Stimulated activated CD8-positive, alpha-beta memory T cell treated with anti-CD3 and anti-CD28 coated beads, Interleukin-4, amount 100 ng/mL, for 48 hours (primary cell): ENCODE data around the gene XPO5.
"Not testable (repeated sequence)": the region's sequence is repeated elsewhere in the genome, so short reads cannot be mapped to it uniquely, and the experiment has no call there.

ENCODE experiments used
- DNase-seq: peaks from one replicate; pipeline ENCODE4 v3.0.0-alpha.2; 2020

The XPO5 gene

DNA sequence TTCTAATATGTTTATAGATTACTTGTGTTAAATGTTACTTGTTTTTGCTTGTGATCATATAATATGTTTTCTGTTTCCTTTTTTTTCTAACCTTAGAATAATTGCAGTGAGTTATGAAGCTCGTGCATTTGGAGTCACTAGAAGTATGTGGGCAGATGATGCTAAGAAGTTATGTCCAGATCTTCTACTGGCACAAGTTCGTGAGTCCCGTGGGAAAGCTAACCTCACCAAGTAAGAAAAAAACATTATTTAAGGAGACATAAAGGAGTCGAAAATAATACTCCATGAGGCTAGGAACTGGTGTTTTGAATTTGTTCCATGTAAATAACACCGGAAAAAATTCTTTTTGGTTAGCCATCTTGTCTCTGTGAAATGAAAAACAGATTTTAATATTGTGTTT, 7.1 kb upstream of the XPO5 start:
- no peak for DNase-seq

GRCh38 chr6:43579171-43579570, 3.3 kb upstream of the XPO5 start:
- DNase-seq, result no peak

DNA sequence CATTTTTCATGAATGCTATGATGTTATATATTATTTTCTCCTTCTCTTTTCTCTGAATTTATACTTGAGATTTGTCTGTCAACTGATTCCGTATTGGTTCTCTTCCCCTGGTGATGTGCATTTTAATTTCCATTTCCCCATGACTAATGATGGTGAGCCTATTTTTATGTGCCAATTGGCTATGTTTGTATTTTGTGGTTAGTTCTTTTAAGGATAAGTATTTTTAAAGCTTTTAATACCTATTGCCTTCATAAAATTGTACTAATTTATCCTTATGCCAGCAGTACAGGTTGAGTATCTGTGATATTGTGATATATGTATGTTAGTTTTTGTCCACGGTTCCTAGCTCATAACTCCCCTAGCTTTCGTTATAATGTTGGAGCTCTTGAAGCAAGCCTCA, 2.9 kb upstream of the XPO5 start:
- no peak for DNase-seq

DNA sequence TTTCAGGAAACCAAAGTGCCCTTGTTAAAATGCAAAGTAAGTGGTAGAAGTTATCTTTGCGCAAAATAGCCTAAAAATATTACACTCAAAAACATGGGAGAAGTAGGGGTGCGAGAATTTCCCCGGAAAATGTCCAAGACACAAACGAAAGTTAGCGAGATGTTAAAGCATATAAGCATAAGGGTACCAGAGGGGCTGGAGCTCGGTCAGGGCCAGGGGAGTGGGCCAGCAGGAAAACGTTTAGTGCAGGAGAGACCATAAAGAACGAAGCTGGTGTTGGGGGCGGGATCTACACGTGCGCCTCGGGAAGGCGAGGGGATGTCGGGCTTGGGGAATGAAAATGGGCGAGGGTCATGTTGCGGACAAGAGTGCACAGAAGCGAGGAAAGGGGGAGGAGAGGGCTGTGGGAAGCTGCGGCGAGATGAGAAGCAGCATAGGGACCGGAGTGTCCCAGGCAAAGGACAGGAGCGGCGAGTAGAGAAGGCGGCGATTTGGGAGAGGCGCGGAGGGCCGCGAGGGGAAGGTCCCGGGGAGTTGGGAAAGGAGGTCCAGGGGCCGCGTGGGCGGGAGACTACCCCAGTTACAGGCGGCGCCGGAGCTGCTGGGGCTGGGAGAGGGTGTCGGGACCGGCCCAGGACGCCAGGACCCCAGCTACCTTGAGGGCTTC, 600 bp downstream of the XPO5 start:
- peak; percentile 69 for DNase-seq

DNA sequence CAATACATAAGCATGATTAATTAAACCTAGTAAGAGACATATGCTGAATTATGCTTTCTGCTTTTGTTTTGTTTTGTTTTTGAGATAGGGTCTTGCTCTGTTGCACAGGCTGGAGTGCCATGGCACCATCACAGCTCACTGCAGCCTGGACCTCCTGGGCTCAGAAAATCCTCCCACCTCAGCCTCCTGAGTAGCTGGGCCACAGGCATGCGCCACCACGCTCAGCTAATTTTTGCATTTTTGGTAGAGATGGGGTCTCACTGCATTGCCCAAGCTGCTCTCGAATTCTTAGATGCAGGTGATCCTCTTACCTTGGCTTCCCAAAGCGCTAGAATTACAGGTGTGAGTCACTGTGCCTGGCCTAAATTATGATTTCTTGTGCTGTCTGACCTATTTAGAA, 3.8 kb downstream of the XPO5 start:
- DNase-seq, result no peak

DNA sequence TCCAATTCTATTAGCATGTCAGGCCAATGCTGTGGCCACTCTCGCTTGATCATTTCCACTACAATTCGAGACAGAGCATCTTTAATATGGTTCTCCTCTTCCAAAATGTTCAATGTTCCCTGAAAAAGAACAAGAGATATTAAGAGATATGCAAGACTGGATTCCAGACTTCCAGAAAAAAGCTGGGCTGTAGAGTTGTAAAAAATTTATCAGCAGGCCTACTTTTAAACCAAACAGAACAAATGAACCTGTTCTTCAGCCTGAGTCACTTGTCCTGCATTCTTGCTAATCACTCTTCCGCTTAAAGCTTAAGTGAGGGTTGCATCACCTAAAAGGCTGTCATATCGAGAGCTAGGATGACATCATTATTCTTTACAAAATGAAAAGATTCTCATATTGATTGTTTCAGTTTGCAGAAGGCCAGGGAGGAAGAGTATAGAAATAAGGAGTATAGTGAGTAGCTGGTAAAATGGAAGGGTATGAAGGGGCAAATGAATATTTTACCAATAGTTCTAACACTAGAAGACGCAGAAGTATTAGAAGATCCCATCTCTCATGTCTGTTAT, 4.9 kb downstream of the XPO5 start:
- no peak for DNase-seq

- no peak for DNase-seq
Measured at GRCh38 chr6:43559328-43559727, 16.5 kb downstream of the XPO5 start.

- DNase-seq, result not testable (repeated sequence)
Measured at GRCh38 chr6:43557620-43558019, 18.2 kb downstream of the XPO5 start.

GRCh38 chr6:43547222-43547621, 28.6 kb downstream of the XPO5 start:
- no peak for DNase-seq

DNA sequence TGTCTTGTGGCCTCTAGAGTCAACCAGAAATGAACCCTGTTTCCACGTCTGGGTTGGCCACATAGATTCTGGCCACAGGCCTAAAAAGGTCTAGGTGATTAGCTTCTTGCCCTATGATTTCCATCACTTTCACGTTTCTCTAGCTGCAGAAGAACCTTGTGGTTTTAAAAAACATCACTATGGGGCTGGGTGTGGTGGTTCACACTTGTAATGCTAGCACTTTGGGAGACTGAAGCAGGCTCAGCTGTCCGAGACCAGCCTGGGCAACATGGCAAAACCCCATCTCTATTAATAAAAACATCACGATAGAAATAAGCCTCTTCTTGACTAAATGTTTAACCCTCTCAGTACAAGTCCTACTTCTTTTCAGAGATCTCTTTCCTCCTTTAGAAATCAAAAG, 31.4 kb downstream of the XPO5 start:
- DNase-seq, result no peak

GRCh38 chr6:43541774-43542471, 33.9 kb downstream of the XPO5 start:
- no peak for DNase-seq

GRCh38 chr6:43540507-43540906, 35.3 kb downstream of the XPO5 start:
- no peak for DNase-seq

- DNase-seq, result not testable (repeated sequence)
Measured at GRCh38 chr6:43539409-43539808, 36.4 kb downstream of the XPO5 start.

DNA sequence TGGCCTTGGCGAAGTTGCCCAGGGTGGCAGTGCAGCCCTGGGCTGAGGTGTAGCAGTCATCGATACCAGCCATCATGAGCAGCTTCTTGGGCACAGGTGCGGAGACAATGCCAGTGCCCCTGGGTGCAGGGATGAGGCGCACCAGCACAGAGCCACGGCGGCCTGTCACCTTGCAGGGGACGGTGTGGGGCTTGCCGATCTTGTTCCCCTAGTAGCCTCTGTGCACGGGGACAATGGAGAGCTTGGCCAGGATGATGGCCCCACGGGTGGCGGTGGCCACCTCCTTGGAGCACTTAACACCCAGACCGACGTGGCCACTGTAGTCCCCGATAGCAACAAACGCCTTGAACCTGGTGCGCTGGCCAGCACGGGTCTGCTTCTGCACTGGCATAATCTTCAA, 36.9 kb downstream of the XPO5 start:
- DNase-seq, result not testable (repeated sequence)

GRCh38 chr6:43532201-43532600, 43.6 kb downstream of the XPO5 start:
- no peak for DNase-seq

DNA sequence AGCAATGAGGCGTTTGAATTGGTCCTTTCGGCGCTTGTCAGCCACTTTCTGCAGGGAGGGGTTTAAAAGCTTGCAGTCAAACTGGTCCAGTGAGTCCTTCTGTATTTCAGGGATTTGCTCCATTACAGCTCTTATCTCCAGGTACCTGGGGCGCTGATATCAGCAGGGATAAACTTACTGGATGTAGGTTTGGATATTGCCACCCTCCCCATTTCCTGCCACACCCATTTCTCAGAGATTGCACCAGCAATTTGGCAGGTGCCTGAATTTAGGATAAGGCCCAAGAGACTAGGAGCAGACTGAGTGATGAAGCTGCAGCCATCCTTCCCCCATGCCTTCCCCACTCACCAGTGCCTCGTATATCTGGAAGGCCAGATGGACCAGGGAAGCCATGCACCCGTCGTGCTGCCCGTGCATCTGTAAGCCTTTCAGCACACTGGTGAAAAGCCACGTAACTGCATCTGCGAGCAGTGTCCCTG, 51.3 kb downstream of the XPO5 start:
- DNase-seq, result no peak

- no peak for DNase-seq
Measured at GRCh38 chr6:43523284-43523683, 52.6 kb downstream of the XPO5 start.

DNA sequence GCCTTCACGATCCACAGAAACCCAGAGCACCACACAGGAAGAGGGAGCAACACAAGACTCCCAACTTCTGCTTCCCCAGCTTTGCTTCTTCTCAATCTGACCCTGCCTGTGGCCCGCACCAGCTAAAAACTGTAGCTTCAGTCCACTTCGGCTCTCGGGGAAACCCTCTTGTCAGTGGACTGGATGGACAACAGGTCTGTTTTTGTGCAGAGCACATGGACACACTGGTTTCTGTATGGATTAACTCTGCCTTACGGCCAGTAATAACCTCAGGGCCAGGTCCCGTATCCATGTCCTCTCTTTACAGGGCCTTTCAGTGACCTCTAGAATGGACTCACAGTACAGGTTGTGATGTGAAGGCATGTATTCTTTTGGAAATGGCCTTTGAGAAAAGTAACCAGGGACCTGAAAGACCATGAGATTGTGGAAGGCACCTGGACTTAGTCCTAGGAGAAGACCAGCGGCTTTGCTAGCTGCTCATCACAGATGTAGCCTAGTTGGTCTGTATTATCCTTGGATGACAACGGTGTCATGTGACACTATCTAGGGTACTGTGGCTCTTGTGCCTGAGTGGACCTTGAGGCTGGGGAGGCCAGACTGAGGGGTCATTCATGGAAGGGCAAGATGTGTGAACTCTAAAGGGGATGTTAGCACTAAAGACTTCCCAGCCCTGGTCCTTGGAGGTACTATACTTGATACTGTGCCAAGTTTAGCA, 53.1 kb downstream of the XPO5 start:
- no peak for DNase-seq

- no peak for DNase-seq
Measured at GRCh38 chr6:43521836-43522235, 54.0 kb downstream of the XPO5 start.

- DNase-seq, result no peak
Measured at GRCh38 chr6:43520097-43520496, 55.7 kb downstream of the XPO5 start.

GRCh38 chr6:43517505-43518357, 58.1 kb downstream of the XPO5 start:
- DNase-seq, result no peak

DNA sequence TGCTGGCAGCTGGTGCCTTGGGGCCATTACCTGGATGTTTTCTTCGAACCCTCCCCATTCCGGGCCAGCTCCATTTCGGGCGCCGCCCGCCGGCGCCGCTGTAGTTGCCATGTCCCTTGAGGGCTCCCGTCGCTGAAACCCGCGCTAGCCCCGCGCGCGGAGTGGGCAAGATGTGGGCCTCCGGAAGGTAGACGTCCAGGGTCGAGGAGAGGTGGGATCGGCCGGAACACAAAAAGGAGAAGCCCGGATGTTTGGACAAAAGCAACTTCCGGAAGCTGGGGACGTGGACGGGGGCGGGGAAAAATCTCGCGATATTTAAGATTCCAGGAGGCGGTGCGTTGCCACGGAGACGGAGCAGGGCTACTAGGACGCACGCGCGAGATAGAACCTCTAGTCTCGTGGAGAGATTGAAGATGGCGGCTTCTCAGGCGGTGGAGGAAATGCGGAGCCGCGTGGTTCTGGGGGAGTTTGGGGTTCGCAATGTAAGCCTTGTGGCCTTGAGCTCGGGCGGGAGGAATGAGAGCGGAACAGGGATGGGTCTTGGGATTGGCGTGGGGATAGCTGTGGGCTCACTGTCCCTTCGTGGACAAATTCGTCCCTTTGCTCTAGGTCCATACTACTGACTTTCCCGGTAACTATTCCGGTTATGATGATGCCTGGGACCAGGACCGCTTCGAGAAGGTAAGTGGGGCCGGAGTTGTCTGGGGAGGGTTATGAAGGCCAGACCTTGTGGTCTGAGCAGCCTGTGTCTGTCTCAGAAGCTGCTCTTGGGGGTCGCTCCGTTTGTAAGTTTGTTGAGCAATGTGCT, 58.9 kb downstream of the XPO5 start, which contains the start of the genes POLR1C and YIPF3:
POLR1C (plus strand) TSS at position 393 of the 808 bp plus-strand sequence; CDS start at position 414, 21 bp downstream.
YIPF3 (minus strand) TSS at position 230 of the 808 bp plus-strand sequence; CDS start at position 111, 119 bp downstream.
- peak; percentile 98 for DNase-seq
